Body of pancreas (tissue), 4 donors: ENCODE measurements around the gene HOOK2.

ENCODE experiments used
- CTCF ChIP-seq, 7 experiments: fragments of 450-650 bp in 4 of 7; fragments of 200-600 bp in 3 of 7; sonication (generic) in 3 of 7; IDR thresholded peaks; one replicate each; pipeline ENCODE4 v1.5.1; 2016 to 2019; ENCODE audit warnings: antibody characterized with exemption in 7 of 7
- POLR2A ChIP-seq, 3 donors: fragments of 450-650 bp; IDR thresholded peaks; one replicate each; pipeline ENCODE4 v1.6.1; 2016; ENCODE audit warnings: antibody characterized with exemption in 3 of 3, mild to moderate bottlenecking in 2 of 3

DNA sequence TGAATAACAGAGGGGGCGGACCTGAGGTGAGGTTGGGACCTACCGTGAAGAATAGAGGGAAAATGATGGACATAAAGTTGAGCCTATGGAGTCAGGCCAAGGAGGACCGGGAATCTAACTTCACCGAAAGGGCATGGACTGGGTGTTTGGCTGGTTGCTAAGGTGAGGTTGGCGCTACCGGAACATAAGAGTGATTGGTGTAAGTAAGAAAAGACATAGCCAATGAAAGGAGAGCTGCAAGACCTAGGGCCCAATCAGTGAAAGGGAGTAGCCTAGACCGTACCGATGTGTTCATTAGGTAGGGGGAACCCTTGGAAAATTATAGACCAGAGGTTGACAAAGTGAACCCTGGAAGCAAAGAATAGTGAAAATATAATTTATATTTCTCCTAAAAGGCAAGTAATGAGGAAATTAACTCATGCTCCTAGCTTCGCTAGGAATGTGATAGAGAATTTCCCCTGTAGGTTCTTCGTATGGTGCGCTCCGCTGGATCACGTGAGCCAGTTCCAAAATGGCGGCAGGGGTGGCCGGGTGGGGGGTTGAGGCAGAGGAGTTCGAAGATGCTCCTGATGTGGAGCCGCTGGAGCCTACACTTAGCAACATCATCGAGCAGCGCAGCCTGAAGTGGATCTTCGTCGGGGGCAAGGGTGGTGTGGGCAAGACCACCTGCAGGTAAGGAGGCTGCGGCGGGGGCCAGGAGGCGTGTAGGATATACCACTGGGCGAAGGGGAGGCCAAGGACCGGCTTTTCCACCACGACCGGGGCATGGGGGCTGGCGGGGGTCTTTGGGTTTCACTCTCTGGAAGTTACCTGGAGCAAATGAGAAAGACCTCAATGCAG, 38.1 kb downstream of the HOOK2 start, which contains the start of gene GET3:
- peak in 4 of 7 experiments; percentile 18 to 37 (median 31) for TF ChIP-seq CTCF (IDR thresholded peaks at IDR 0.05)
- peak in 2 of 3 donors; percentile 59 to 76 for TF ChIP-seq POLR2A (IDR thresholded peaks at IDR 0.05)
